AG08395 (cell line): ENCODE data around the gene CALN1.
"Not testable (repeated sequence)": the region's sequence is repeated elsewhere in the genome, so short reads cannot be mapped to it uniquely, and the experiment has no call there.

ENCODE experiments used
- DNase-seq: peaks from one replicate; pipeline ENCODE4 v3.0.0; 2012; ENCODE audit warnings: mixed read lengths, low spot score

CALN1 gene

DNA sequence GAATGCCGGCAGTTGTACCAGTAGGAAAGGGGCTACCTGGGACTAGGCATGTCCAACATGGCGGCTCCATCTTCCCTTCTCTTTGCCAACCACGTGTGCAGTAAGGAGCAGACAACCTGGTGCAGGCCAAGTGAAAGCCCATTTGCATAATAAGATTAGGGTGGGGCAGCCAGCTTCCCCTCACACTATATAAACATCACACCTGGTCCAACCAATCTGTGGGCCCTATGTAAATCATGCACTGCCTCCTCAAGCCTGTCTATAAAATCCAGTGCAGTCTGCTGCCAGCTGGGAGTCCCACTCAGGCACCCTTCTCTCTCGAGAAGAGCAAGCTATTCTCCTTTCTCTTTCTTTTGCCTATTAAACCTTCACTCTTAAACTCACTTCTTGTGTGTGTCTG lies 429.3 kb downstream of the CALN1 start:
- DNase-seq = no peak

DNA sequence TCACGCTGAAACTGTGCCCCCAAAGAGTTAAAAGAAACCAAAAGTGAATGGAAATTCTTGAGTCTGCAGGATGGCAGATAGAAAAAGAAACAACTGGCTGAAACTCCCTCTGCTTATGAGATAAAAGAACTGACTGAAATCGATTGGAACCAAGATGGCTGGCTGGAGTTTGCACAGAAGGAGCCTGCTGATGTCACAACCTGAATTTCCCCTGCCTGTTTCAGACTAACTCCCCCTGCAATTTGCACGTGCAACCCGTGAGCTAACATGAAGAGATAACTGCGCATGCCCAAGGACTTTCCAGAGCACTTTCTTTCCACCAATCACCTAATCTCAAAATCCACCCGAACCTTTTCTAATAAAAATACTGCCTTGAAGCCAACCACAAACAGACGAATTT lies 435.5 kb downstream of the CALN1 start:
- DNase-seq = no peak

DNA sequence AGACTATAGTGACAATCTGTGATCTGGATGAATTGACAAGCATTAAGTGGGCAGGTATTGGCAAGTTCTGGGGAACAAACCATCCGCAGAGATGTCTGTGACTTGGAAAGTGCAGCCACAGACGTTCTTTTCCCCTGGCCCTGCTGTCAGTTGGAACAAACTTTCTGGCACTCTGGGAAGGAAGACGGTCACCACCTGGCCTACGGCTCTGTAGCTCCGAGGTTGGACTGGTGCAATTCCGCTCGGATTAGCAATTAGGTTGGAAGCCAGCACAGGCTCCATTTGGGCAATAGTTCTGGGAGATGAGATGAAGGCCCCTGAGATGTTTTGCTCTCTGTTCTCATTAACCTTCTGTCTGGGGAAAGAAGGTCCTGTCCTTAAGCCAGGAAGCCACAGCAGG lies 437.5 kb downstream of the CALN1 start:
- DNase-seq = no peak

DNA sequence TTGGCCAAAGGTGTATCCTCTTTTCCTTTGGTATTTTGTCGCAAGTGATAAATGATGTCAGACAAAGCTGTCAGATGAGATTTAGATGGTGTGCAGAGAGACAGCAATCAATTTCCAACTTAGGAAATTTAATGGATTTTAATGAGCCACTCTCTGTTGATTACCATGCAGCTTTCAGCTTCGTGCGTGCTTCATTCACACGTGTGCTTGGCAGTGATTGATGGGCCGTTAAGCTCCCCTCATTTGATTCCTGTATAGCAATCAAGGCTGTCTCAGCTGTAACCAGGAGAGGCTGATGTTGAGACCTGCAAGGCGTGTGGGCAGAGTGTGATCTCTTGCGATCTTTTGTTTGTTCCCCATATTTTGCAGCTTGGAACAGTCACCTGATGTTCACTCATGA lies 439.6 kb downstream of the CALN1 start:
- no peak for DNase-seq

DNA sequence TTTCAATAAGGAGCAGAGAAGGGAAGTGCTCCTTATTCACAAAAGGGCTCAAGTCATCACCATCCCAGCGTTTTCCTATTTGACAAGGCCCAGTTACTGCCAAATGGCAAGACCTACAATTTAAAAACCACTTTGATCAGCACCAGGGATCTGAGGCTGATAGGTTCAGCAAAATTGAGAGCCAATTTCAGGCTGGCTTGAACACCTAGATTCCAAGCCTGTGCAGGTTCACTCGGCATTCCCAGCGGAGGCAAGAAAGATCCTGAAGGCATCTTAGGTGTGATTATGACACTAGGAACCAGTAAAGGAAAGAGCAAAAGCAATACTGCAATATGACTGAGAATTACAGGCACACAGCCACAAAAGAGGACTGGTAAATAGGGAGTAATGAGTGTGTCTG lies 441.4 kb downstream of the CALN1 start:
- no peak for DNase-seq

DNA sequence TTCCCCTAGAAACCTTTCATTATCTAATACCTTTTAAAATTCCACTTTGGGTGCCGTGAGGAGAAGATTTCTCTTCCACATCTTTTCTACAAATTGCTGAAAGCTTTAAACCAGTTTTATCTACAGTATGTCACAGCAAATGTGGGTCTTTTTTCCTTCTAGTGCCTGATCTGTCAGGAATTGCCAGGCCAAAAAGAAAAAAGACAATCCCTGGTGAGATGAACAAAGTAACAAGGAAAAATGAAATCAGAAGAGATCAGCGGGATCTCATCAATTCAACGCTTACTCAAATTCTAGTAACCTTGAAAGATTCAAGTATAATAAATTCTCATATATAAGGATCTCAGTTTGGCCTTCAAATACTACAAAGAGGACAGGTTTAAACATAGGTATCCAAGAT lies 449.5 kb downstream of the CALN1 start:
- no peak for DNase-seq

DNA sequence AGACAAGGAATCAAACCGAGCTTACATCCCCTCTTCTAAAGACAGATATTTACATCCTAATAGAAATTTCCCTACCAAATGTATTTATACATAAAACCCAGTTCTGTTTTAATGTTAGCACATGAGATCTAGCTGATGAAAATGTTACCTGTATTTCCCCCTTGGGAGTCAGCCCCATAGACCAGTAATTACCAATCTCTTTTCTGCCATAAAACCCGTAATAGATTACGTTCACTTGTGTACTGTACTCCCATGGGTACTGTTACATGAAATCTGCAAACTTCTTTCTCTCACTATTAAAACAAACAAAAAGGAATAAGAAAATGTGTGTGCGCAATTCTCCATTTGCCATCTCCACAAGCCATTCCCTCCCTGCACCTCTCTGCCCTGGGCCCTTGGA lies 450.9 kb downstream of the CALN1 start:
- DNase-seq = no peak

DNA sequence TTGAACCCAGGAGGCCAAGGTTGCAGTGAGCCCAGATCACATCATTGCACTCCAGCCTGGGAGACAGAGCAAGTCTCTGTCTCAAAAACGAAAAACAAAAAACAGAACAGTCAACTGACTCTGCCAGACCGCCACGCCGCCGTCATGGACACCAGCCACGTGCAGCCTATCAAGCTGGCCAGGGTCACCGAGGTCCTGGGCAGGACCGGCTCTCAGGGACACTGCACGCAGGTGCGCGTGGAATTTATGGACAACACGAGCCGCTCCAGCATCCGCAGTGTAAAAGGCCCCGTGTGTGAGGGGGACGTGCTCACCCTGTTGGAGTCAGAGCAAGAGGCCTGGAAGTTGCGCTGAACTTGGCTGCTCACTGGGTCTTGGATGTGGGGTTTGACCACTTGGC lies 470.0 kb downstream of the CALN1 start:
- DNase-seq = no peak

DNA sequence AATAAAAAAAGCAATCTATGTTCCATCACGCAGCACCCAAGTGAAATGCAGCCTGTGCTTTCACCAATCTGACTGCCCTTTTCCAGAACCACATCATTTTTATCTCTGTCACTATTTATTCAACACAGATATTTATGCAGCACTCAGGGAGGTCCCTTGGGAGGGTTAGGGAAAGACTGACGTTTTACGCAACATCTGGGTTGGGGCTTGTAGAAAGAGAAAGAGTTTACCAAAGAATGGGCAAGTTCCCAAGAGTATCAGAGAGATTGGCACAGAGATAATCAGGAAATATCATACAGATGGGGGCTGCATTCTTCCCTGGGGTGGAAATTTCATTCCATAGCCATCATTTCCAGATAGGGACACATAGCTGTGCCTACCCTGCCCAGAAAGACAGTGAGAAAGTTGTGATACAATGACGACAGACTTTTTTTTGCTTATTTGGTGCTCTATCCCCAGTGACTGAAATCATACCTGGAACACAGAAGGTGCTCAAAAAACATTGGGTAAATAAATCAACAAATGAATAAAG lies 474.2 kb downstream of the CALN1 start:
- no peak for DNase-seq

DNA sequence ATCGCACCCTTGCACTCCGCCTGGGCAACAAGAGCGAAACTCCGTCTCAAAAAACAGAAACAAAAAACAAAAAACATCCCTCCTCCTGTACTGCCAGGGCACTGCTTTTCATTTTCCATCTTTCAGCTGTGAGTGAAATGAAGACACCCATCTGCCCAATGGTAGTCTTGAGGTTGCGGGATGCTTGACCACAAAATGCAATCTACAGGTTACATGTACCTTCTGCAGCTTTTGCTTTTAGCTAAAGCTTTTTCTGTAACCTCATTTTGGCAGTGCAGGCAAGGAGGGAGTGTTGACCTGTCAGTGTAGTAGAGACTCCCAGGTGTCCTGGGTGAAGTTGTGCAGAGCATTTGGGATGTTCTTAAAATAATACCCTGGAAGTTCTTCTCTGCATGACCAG lies 476.5 kb downstream of the CALN1 start:
- no peak for DNase-seq

DNA sequence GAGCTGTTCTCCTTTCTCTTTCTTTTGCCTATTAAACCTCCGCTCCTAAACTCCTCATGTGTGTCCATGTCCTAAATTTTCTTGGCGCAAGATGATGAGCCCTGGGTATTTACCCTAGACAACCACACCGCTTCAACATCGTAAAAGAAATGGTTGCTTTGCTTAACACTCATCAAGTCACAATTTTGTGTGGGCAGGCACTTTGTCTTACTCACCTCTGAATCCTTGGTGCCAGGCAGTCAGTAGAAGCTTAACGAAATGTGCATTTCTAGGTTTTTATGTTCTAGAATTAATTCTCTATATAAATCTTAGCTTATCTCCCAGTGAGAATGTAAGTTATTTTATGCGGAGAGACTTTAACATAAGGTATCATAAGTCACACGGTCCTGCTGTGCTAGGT lies 478.7 kb downstream of the CALN1 start:
- DNase-seq = no peak

DNA sequence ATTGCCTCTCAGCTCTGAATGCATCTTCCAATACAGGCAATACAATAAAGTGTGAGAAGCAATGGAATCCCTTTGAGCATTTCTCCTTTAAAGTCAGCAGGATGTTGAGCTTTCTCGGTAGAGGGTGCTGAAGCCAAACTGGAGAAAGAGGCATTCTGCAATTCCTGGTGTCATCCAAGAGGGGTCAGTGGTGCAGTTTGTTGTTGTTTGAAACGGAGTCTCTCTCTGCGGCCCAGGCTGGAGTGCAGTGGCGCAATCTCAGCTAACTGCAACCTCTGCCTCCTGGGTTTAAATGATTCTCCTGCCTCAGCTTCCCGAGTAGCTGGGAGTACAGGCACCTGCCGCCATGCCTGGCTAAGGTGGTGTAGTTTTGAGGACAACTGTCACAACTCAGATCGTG lies 486.5 kb downstream of the CALN1 start:
- DNase-seq = no peak

DNA sequence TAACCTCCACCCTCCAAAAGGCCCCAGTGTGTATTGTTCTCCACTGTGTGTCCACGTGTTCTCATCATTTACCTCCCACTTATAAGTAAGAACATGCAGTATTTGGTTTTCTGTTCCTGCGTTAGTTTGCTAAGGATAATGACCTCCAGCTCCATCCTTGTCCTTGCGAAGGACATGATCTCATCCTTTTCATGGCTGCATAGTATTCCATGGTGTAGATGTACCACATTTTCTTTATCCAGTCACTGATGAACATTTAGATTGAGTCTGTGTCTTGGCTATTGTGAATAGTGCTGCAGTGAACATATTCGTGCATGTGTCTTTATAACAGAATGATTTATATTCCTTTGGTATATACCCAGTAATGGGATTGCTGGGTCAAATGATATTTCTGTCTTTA lies 497.9 kb downstream of the CALN1 start:
- not testable (repeated sequence) for DNase-seq

DNA sequence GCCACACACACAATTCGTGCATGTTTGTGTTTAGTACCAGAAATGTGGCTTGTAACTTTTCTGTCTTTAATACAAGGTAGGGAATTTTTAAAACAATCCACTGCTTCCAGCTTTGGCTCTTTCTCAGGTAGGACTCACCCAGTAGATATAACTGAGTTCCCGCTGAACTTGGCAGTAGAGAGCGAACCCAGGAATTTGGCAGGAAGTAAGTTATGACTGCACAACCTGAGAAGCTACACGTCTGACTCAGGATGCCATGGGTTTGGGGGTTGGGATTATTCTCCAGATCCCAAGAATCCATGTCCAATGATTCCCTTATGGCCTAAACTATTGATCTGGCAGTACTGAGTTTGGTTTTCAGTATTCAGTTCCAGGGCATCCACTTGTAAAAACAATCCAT lies 499.7 kb downstream of the CALN1 start:
- DNase-seq = no peak

DNA sequence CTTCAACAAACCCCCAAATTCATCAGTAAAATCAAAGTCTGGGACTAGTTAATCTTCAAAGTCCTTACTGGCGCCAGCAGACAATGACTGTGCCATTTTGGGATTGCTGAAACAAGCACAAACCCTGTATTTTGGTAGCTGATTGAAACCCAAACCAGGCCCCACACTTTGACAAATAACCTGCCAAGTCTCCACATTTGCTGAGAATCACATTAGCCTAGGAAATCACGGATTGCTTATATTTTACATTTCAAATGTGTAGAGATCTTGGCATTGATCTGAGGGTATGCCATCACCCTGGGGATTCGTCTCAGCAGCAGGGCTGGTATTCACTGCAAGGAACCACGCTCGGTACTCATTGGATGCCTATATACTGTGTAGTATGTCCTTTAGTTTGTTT lies 501.1 kb downstream of the CALN1 start:
- DNase-seq = no peak

DNA sequence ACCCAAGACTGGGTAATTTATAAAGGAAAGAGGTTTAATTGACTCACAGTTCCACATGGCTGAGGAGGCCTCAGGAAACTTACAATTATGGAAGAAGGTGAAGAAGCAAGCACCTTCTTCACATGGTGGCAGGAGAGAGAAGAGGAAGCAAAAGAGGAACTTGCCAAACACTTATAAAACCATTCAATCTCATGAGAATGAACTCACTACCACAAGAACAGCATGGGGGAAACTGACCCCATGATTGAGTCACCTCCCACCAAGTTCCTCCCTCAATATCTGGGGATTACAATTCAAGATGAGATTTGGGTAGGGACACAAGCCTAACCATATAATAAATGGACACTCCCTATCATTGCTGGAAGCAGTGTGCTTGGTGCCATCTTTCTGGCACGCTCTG lies 506.3 kb downstream of the CALN1 start:
- no peak for DNase-seq

DNA sequence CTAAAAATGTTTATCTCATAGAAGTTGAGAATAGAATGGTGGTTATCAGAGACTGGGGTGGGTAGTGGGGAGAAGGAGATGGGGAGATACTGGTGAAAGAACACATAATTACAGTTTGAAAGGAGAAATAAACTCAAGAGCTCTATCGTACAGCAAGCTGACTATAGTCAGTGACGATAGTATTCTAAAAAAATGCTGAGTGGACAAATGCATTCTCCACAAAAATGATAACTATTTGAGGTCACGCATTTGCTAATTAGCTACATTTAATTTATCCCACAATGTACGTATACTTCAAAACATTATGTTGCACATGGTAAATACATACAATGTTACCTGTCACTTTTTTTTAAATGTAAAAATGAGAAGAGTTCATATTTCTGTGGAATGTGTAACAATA lies 507.7 kb downstream of the CALN1 start:
- DNase-seq = no peak

DNA sequence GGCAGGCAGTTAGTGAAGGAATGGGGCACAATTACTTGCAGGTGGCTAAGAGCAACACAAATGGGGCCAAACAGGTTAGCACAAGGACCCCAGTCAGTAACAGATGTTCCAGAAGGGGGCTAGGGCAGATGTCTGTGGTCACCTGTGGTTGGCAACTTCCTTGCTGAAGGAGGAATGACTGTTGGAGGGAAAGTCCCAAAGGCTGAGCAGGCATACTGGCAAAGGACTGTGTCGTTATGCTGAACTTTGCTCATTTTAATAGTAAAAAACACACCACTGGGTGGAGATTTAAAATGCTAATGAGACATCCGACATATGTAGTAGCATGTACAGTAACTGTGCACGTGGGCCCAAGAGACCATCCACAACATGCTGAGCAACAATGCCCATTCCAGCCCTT lies 511.6 kb downstream of the CALN1 start:
- no peak for DNase-seq

DNA sequence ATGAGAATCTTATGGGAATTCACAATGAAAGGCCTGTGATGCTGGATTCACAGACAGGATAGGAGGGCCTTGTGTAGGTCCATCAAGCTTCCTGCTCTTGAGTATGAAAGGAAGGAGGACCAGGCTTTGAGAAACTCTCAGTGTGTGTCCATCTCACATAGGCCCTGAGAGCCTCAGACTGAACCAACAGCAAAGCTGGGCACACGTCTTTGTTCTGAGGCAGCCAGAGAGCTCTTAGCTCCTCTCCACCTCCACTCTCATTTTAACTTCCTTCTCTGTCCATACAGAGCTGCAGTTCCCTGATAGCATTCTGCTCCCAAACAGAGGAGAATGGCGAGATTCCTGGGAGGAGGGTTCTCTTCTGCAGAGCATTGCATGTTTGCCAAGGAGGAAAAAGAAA lies 515.6 kb downstream of the CALN1 start:
- no peak for DNase-seq

DNA sequence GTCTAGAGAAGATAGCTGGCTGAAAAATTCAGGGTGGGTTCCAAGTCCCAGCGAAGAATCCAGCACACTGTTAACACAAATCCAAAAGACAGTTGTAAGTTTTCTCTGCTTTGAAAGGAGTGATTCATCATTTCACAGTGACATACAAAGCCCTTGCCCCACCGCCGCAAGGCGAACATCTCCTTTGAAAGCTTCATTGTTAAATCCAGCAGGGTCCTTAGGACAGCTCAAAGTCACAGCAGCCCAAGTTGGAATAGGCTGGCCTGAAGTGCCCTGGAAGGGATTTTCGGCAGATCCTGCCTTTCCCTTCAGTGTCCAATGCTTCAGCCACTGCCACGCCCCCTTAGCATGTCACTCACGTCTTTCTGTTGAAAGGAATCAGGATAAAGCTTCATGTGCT lies 526.1 kb downstream of the CALN1 start:
- DNase-seq = no peak

DNA sequence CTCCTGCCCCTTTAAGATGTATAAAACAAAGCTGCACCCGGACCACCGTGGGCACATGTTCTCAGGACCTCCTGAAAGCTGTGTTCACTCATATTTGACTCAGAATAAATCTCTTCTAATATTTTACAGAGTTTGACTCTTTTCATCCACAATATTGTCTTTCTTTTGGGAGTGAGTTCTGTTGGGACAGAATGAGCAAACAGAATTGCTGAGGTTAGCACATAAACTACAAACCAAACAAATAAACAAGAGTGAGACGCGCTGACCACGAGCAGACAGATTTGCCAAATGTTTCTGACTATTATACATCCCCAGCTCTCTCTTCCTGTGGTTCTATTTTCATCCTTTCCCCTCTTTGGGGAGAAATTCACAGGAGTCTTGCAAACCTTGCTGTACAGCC lies 526.7 kb downstream of the CALN1 start:
- no peak for DNase-seq

DNA sequence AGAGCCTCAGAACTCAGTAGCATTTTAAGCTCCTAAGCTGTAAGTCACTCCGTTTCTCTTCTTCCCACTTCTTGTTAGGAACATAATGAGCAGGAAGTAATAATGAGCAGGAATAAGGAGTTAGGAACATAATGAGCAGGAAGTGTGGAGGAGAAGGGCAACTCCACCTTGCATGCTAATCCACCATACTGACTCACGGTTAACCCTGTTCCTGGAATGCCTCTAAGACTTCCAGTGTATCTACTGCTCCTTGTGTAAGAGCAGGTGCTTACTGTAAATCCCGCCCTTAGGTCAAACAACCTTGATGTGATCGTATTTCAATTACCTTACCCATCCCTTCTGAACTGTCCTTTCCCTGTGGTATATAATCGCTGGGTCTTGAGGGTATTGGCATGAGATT lies 528.7 kb downstream of the CALN1 start:
- no peak for DNase-seq

DNA sequence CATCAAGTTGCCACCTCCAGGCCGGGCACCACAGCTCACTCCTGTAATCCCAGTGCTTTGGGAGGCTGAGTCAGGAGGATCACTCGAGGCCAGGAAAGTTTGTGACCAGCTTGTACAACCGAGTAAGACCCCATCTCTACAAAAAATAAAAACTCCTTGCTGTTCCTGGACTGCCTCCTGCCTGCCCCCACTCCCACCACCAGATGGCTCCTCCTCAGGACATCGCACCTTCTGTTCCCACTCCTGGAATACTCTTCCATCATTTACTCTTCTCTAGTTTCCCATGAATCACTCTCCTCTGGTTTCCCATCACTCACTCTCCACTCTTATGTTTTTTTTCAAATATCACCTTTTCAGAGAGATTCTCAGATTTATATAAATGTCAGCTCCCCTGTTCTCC lies 540.7 kb downstream of the CALN1 start:
- DNase-seq = no peak

DNA sequence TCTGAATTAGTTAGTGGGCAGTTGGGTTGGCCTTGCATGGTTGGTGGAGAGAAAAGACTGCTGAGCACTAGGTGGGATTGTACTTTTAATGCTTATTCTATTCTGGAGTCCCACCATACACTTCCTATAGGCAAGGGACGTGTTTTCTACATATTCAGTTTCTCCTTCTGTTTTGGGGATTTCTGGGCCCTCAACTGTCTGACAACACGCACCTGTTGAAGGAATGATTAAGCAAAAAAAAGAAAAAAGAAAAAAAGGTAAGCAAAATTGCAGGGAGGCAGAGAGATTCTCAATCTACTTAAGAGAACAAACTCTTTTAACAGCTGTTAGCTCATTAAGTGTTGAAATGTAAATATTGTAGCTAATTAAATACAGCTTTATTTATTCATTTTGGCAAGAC lies 541.3 kb downstream of the CALN1 start:
- DNase-seq = no peak

DNA sequence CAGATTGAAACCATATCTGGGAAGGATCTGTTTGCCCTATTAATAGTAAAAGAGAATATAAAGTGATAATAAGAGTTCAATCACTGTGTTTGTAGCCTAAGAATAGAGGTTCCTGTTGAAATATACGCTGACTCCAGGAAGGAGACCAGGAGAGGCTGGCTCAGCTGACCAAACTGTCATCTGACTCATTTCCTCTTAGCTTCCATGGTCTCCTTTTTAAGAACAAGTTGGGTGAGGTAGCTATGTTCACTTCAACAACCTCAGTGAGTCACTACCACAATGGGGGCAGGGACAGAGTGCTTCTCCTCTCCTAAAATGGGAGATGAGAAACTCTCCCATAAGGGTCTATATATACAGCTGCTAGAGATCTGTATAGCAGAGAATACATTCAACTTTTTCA lies 543.3 kb downstream of the CALN1 start:
- DNase-seq = peak; percentile 44
